ENCODE measurements around the gene ADGRG3. TPM values are rescaled to one million over a fixed set of nuclear protein-coding genes. Genes with fewer than 3 reads are reported as not detected.
A peak's percentile ranks its signal among the peaks of the same experiment; 100 is the strongest.

The ADGRG3 gene
- total and polyA plus RNA-seq, 9 of the 15 experiments (the other 6 are each of a cell fraction or from before 2014, with no cell fraction given) = 0.09 to 0.52 (median 0.14) TPM; not detected in 3

DNA sequence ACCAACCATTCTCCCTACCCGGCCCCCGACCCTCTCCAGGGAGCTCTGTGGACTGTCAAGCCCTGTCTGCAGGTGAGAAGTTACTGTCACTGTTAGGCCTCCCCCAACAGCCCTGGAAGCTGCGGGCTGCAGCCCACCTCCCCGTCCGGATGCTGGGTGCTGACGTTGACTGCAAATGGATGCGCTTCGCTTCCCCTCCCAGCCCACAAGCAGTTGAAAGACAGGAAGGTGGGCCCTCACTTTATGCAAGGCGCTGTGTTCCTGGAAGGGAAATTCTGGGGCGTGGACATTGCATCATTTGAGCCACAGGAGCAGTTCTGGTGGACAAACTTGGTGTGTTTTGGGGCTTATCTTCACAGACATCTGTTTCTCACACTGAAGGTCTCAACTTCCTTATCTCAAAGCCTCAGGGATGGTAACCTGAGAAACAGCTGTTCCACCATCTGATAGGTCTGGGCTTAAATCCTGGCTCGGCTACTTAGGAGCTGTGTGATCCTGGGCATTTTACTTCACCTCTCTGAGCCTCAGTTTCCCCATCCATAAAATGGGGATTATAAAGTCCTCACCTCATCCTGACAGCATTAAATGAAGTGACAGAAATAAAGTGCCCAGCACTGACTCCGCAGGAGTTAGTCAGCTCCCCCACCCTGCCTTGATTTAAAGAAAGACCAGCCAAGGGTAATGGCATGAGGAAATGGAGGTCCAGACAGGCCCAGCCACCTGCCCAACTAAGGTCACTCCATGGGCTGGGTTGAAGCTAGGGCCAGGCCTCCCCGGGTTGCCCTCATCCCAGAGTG is 21.9 kb downstream of the ADGRG3 start (continued):
- TF ChIP-seq, protein P1, sequence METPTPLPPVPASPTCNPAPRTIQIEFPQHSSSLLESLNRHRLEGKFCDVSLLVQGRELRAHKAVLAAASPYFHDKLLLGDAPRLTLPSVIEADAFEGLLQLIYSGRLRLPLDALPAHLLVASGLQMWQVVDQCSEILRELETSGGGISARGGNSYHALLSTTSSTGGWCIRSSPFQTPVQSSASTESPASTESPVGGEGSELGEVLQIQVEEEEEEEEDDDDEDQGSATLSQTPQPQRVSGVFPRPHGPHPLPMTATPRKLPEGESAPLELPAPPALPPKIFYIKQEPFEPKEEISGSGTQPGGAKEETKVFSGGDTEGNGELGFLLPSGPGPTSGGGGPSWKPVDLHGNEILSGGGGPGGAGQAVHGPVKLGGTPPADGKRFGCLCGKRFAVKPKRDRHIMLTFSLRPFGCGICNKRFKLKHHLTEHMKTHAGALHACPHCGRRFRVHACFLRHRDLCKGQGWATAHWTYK (CRISPR knock-in tag; IDR thresholded peaks at IDR 0.05) = peak; percentile 96
- TF ChIP-seq GABPB2 (CRISPR knock-in tag; conservative IDR thresholded peaks at IDR 0.05) = no peak
- no peak for TF ChIP-seq MAFF (IDR thresholded peaks at IDR 0.05; ENCODE audit: low read length)
- TF ChIP-seq SOX6 (IDR thresholded peaks at IDR 0.05) = peak; percentile 99
- TF ChIP-seq GTF2B (IDR thresholded peaks at IDR 0.05; ENCODE audit: extremely low read depth, insufficient read length) = no peak
- TF ChIP-seq FOSL1 (tag; conservative IDR thresholded peaks at IDR 0.05) = peak; percentile 81
- TF ChIP-seq HNRNPK (IDR thresholded peaks at IDR 0.05; ENCODE audit: low read depth, low read length, poor library complexity, severe bottlenecking) = no peak
- peak; percentile 92; the same call in 1 of the 2 replicates for TF ChIP-seq ZBED1 (IDR thresholded peaks at IDR 0.05)
- peak in 1 of 2 experiments; percentile 28; a peak in 2 of 4 replicates for TF ChIP-seq FOXA3 (CRISPR knock-in tag; conservative IDR thresholded peaks at IDR 0.05 in 1 of 2, IDR thresholded peaks at IDR 0.05 in 1 of 2)
- peak; percentile 66; the same call in 1 of the 2 replicates for TF ChIP-seq GTF2E2 (tag; IDR thresholded peaks at IDR 0.05)
- TF ChIP-seq YY1 (IDR thresholded peaks at IDR 0.05; ENCODE audit: borderline replicate concordance in 1 of 3, control insufficient read depth in 1 of 3, extremely low read depth in 1 of 3, insufficient read depth in 3 of 3, insufficient read length in 1 of 3, insufficient replicate concordance in 2 of 3, low read depth in 1 of 3, low read length in 2 of 3) = peak in 1 of 3 experiments; percentile 51
- TF ChIP-seq ZNF384 (IDR thresholded peaks at IDR 0.05; ENCODE audit: low read depth, low read length) = peak; percentile 31; the same call in 1 of the 2 replicates
- no peak for TF ChIP-seq GTF2F1 (IDR thresholded peaks at IDR 0.05; ENCODE audit: low read depth, low read length)
- peak; percentile 100 for TF ChIP-seq CBFA2T2 (conservative IDR thresholded peaks at IDR 0.05)
- no peak for TF ChIP-seq SIN3B (IDR thresholded peaks at IDR 0.05; ENCODE audit: low read depth)
- TF ChIP-seq CHD1 (IDR thresholded peaks at IDR 0.05; ENCODE audit: low read length) = no peak
- peak; percentile 50 for TF ChIP-seq NFE2 (IDR thresholded peaks at IDR 0.05; ENCODE audit: low read depth)
- peak; percentile 75 for TF ChIP-seq RFX1 (IDR thresholded peaks at IDR 0.05)
- peak in 1 of 2 experiments; percentile 23; a peak in 1 of 4 replicates for TF ChIP-seq SIN3A (IDR thresholded peaks at IDR 0.05; ENCODE audit: borderline replicate concordance in 2 of 2, control insufficient read depth in 1 of 2, low read depth in 2 of 2, low read length in 2 of 2)
- peak; percentile 96 for TF ChIP-seq TAF9B (IDR thresholded peaks at IDR 0.05; ENCODE audit: partially characterized antibody)
- TF ChIP-seq, protein P2, sequence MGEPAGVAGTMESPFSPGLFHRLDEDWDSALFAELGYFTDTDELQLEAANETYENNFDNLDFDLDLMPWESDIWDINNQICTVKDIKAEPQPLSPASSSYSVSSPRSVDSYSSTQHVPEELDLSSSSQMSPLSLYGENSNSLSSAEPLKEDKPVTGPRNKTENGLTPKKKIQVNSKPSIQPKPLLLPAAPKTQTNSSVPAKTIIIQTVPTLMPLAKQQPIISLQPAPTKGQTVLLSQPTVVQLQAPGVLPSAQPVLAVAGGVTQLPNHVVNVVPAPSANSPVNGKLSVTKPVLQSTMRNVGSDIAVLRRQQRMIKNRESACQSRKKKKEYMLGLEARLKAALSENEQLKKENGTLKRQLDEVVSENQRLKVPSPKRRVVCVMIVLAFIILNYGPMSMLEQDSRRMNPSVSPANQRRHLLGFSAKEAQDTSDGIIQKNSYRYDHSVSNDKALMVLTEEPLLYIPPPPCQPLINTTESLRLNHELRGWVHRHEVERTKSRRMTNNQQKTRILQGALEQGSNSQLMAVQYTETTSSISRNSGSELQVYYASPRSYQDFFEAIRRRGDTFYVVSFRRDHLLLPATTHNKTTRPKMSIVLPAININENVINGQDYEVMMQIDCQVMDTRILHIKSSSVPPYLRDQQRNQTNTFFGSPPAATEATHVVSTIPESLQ (CRISPR knock-in tag; IDR thresholded peaks at IDR 0.05) = no peak
- peak; percentile 63; the same call in 1 of the 2 replicates for TF ChIP-seq ZBTB7A (IDR thresholded peaks at IDR 0.05; ENCODE audit: borderline replicate concordance, control insufficient read depth, low read depth, low read length)
